ENCODE results near the gene YOD1.

Gene YOD1

GRCh38 chr1:207051191-207051943 is at the start of gene YOD1:
Gene YOD1, minus strand, starts transcription at chr1:207051208. Its CDS starts 178 bp downstream, at chr1:207051030.
- DNase-seq (ENCODE audit: low read depth) = no peak

DNA sequence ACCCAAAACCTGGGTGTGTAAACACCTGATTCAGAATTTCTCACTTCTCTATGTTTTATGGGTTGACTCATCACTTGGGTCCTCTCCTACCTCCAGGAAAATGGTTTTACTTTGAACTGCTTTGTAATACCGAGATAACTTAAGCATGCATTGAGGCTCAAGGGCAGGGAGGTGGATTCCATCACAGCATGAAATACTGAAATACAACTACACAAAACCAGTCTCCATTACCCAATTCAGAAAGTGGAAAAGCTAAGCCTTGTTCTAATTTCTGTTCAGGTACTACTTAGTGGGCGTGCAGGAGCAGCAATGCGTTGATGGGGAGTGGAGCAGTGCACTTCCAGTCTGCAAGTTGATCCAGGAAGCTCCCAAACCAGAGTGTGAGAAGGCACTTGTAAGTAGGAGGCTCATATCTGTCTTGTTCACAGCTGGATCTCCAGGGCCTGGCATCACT is 46.9 kb upstream of the YOD1 start:
- no peak for DNase-seq (ENCODE audit: low read depth)

DNA sequence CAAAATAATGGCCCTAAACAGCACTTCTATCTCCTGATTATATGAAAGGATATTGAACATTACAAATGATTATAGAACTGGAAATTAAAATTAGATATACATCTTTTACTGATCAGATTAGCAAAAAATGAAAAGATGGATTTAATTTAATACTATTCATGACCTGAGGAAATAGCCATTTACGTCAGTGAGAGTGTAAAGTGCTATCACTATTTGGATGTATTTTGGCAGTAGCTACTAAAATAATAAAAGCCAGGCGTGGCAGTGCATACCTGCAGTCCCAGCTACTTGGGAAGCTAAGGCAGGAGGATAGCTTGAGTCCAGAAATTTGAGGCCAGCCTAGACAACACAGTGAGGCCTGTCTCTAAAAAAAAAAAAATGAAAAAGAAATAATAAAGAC is 42.9 kb upstream of the YOD1 start:
- no peak for DNase-seq (ENCODE audit: low read depth)

- DNase-seq (ENCODE audit: low read depth) = no peak
Observed at GRCh38 chr1:207091200-207091908, 40.3 kb upstream of the YOD1 start.

- DNase-seq (ENCODE audit: low read depth) = no peak
Observed at GRCh38 chr1:207089627-207090355, 38.8 kb upstream of the YOD1 start.

DNA sequence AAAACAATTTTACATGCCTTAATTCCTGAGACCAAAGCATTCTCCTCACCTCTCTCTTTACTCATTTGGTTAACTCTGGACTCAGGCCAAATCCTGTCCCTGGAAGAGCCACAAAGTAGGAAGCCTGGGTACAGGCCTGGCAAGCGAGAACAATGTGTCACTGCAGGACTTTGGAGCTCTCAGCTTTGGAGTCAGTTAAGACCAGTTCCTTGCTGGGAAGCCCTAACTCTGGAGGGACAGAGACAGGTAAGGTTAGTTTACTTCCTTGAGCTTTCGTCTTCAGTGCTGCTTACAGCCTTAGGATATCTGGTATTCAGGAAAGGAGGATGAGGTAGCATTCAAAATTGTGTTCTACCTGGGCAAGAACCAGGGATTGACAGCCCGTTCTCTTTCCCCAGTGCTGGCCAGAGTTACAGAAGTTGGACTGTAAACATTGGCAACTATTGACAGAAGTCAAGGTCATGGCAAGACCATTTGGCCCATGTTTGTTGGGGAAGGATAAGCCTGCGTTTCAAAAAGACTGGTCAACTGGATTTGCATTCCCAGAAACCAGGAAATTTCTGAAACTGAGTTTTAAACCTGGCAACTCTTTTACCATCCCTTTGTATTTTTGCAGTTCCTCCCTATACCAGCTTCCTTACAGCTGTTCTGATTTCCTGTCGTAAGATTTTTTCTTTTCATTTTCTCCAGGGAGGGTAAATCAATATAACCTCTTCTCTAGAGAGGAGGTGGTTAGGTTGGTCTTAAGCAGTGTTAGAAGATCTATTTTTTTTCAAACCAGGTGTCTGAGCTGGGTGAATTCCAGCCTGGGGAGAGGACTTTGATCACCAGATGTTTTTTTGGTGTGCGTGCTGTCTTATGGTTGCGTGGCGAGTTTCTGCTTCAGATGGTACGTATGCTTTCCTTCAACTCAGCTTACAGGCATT is 38.0 kb upstream of the YOD1 start, which contains the start of gene C4BPB:
TSS of gene C4BPB (plus strand) at position 160 of the 926 bp plus-strand sequence. CDS start at position 832, 672 bp downstream.
- no peak for DNase-seq (ENCODE audit: low read depth)

GRCh38 chr1:207088161-207088560 is 37.2 kb upstream of the YOD1 start:
- DNase-seq (ENCODE audit: low read depth) = no peak

DNA sequence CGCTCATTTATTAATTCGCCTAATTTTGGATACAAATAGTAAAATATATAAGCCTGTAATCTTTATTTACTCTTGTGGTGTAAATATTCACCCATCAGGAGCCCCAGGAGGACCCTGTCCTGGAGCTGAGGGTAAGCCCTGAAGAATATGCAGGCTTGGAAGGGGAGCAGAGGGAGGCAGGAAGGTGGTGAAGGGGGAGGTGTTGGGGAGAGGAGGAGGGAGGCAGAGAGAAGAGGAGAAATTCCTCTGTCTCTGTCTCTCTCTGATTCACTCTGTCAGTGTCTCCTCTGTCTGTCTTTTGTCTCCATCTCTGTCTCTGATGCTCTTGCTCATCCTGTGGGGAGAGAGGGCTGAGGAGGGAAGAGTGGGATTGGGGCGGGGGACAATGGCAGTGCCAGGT is 34.9 kb upstream of the YOD1 start:
- no peak for DNase-seq (ENCODE audit: low read depth)

- peak; percentile 7 for DNase-seq (ENCODE audit: low read depth)
Observed at GRCh38 chr1:207084701-207085180, 33.7 kb upstream of the YOD1 start.

- no peak for DNase-seq (ENCODE audit: low read depth)
Observed at GRCh38 chr1:207084232-207084631, 33.2 kb upstream of the YOD1 start.

GRCh38 chr1:207081806-207082205 is 30.8 kb upstream of the YOD1 start:
- no peak for DNase-seq (ENCODE audit: low read depth)

- no peak for DNase-seq (ENCODE audit: low read depth)
Observed at GRCh38 chr1:207081088-207081487, 30.1 kb upstream of the YOD1 start.

DNA sequence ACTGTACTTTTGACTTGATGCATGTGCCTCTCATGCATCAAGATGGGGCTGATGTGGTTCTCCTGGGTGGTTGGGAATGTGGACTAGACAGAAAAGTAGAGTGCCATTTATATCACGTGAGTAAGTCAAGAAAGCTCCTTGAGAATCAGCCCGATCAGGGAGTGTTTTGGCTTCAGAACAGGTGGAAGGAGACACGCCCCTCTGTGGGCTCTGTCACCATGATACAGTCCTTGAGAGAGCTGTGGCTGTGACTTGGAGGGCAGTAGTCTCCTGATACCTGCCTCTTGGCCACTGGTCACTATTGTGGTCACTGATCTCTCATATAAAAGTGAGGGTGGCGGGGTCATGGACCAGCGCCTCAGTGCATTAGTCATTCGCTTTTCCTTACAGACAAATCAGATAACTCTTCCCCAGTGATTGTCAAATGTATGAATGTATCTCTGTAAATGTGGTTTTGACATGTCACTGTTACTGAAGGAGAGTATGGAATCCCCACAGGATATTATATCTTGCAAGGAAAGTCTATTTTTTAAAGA is 28.8 kb upstream of the YOD1 start:
- DNase-seq (ENCODE audit: low read depth) = no peak

DNA sequence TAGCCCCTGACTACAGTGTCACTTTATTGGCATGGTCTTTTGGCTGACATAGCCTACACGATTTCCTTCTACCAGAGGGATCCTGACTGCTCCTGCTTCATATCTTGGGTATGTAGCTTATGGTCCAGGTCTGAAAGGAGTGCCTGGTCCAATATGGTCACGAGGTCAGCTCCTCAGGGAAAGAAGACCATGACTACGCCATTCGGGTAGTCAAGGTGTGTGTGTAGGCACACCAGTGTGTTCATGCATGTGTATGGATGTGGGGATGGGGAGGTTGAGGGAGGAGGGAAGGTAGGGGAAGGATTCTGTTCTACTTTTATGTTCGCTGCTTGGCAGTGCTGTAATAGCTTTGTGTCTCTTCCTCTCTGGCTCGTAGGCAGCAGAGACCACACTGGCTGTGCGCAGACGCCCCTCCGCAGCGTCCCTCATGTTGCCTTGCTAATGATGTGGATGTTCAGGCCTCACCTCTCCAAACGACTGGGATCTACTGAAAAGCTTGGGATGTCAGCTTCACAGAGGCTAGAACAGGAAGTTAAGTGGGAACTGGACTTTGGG is 27.6 kb upstream of the YOD1 start:
- DNase-seq (ENCODE audit: low read depth) = no peak

DNA sequence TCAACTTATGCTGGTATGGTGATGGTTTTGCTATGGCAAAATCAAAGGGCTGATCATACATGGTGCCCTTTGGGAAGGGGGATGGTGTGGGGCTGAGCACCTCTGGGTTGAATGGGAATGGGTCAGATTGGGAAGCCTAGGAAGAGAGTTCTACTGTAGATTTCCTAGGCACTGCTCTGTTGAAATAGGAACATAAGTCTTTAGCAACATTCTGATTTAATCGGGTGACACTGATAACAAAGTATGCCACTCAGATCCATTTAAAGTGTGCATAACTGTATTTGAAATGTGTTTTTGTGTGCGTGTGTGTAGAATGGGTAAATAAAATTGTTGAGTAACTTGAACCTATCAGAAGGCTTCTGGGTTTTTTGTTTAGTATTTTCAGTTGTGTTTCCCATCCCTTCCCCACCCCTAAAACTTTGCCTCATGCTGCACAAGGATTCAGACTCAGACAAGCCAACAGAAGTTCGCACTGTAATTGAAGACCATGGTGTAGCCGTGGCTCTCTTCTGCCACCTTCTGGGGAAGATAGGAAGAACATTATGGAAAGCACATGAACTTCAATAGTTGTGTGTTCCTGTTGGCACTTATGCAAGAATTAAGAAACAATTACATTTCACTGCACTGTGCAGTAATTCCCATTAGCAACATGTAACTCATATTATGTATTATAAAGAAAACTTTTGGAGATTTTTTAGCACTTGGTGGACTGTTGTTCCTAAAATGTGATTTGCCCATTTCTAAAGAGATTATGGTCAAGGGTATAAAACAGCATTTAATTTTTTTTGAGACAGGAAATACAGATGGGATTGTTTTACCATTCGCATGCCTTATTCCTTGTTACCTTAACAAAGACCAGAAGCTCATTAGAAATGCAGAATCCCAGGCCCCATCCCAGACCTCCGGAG is 26.7 kb upstream of the YOD1 start:
- peak; percentile 24 for DNase-seq (ENCODE audit: low read depth)

DNA sequence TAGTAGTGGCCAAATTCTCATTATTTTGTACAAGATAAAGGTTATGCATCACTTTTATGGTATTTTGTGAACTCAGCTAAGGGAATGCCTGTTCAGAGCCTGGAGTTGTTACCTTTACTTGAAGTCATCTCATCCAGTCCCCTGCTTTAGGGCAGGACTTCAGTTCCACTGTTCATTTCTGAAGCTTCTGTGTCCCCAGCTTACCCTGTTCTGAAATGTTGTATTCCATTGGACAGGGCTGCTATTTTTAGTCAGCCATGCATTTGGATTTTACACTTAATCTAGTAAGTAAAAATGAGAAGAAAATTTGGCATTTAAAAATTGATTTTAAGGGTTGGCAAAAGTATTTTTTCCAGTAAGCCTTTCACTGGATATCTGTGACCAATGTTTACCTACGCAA is 26.0 kb upstream of the YOD1 start:
- DNase-seq (ENCODE audit: low read depth) = no peak

DNA sequence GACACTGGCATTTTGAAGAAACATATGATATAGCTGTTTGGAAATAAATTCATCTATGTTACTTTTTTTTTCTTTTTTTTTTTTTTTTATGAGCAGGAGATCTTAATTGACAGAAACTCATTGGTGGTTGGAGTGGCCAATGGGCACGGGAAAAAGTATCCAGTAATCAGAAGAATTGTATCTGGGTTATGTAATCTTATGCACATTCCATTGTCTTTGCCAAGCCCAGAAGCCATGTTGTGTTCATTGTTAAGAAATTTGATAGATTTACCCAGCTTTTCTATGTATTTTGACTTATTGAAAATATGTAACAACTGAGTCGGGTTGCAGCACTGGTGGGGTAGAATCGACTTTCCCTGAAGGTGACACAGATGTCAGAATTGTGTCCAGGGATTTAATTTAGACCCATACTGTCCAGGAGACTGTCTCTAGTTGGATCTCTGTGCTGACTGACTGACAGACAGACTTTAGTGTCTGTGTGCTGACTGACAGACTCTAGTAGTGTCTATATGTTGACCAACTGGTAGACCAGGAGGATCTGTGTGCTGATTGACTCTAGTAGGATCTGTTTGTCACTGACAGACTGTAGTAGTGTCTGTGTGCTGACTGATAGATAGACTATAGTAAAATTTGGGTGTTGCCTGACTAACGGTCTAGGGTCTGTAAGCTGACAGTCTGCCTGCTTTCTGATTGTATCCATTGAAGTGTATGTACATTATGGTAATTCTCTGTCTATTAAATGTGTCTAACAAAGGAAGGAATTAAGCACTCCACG is 25.4 kb upstream of the YOD1 start:
- DNase-seq (ENCODE audit: low read depth) = no peak

- DNase-seq (ENCODE audit: low read depth) = no peak
Observed at GRCh38 chr1:207073906-207074820, 23.2 kb upstream of the YOD1 start.
